Endothelial cell of umbilical vein (primary cell): ENCODE data around the gene FAM72D.
"Not testable (repeated sequence)": the region's sequence is repeated elsewhere in the genome, so short reads cannot be mapped to it uniquely, and the experiment has no call there.

ENCODE experiments used
- CTCF ChIP-seq, 2 donors: IDR thresholded peaks; 1 replicate in 1 of 2; 2 replicates in 1 of 2; pipeline ENCODE4 v1.5.1; 2011; ENCODE audit warnings: low read length in 2 of 2, mild to moderate bottlenecking in 2 of 2, moderate library complexity in 2 of 2, control low read depth in 1 of 2, inconsistent platforms in 1 of 2, low read depth in 1 of 2; ENCODE audit not compliant: insufficient read depth in 1 of 2; ENCODE audit errors: extremely low read depth in 1 of 2
- POLR2A ChIP-seq: IDR thresholded peaks from 2 replicates; pipeline ENCODE4 v1.6.1; 2012; ENCODE audit warnings: low read depth, mild to moderate bottlenecking, control low read depth, low read length

GRCh38 chr1:145140549-145140948 lies 44.8 kb downstream of the FAM72D start:
- TF ChIP-seq POLR2A; CTCF (IDR thresholded peaks at IDR 0.05; ENCODE audit: extremely low read depth in 1 of 2, insufficient read depth in 1 of 2, low read depth in 1 of 2, low read length in 2 of 2): not testable (repeated sequence)
